GM12891 (cell line): ENCODE measurements around the gene HHAT.

Experiments used
- DNase-seq: peaks from one replicate; pipeline ENCODE4 v3.0.0; 2011; ENCODE audit warnings: low spot score; ENCODE audit not compliant: insufficient read length
- FAIRE-seq: peaks from 2 replicates; lab custom pipeline; 2011; peaks lifted over from hg19 to GRCh38; lab: Jason Lieb, UNC
- PAX5 ChIP-seq: IDR thresholded peaks from 2 replicates; pipeline ENCODE4 v1.6.1; 2011; ENCODE audit warnings: low read length, moderate library complexity, mild to moderate bottlenecking; ENCODE audit not compliant: insufficient read depth, severe bottlenecking
- POLR2A ChIP-seq: IDR thresholded peaks from 2 replicates; pipeline ENCODE4 v1.6.1; 2011; ENCODE audit warnings: low read depth, low read length, control low read depth
- POLR2AphosphoS5 ChIP-seq: IDR thresholded peaks from 2 replicates; pipeline ENCODE4 v1.6.1; 2011; ENCODE audit warnings: low read depth, low read length, control low read depth
- POU2F2 ChIP-seq: IDR thresholded peaks from 2 replicates; pipeline ENCODE4 v1.6.1; 2011; ENCODE audit warnings: low read depth, mild to moderate bottlenecking, control low read depth, low read length, moderate library complexity
- SPI1 ChIP-seq: IDR thresholded peaks from 2 replicates; pipeline ENCODE4 v1.6.1; 2011; ENCODE audit warnings: low read depth, low read length, control low read depth
- TAF1 ChIP-seq: IDR thresholded peaks from 2 replicates; pipeline ENCODE4 v1.6.1; 2011; ENCODE audit warnings: low read depth, low read length, control low read depth

Gene HHAT

DNA sequence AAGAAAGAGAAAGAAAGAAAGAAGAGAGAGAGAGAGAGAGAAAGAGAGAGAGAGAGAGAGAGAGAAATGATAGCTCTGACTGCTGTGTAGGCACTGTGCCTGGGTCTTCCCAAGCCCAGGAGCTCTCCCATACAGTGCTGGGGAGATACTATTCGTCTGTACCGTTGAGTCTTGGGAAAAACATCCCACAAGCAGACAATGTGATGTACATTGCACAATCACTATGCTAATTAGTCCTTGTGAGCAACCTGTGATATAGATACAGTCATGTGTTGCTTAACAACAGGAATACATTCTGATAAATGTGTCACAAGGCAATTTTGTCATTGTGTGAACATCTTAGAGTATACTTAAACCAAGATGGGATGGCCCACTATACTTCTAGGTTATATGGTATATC is 381.0 kb downstream of the HHAT start:
- DNase-seq, result no peak
- TF ChIP-seq POU2F2 (no peak), PAX5 (no peak), TAF1 (no peak)
- FAIRE-seq, result no peak

DNA sequence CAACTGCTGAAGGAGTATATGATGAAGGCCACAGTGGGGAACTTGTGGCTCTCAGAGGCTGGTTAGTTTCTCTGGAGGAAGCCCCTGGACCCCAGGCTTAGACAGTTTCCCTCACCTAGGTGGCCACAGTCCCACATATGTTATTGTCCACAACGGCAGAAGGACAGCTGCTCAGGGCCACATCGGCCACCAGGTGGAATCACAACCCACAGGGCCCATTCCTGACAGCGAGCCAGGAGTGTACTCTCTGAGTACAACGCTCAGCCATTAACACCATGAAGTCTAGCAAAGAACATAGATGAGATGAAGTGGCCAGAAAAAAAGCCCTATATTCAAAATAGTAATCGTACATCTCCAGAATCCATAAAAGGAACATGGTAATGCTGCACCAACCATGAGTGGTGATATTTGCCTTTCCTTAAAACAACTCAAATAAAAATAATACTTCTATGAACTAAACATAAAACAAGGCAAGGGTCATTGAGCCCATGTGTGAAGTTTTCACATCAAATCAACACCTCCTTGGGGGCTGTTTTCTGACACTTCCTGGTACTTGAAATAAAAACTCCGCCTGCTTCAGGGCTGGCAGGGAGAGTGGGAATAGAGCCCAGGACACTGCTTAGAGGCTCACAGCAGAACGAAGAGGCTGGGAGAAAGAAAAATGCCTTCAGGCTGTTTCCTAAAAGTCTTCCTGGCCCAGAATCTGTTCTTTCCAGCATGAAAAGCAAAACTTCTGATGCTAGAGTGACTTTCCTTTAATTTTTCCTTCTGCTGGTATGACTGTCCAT is 383.3 kb downstream of the HHAT start:
- no peak for DNase-seq
- no peak for FAIRE-seq
- no peak for TF ChIP-seq SPI1
- no peak for TF ChIP-seq POLR2A
- no peak for TF ChIP-seq POU2F2
- no peak for TF ChIP-seq TAF1
- TF ChIP-seq PAX5, result no peak
- no peak for TF ChIP-seq POLR2AphosphoS5

DNA sequence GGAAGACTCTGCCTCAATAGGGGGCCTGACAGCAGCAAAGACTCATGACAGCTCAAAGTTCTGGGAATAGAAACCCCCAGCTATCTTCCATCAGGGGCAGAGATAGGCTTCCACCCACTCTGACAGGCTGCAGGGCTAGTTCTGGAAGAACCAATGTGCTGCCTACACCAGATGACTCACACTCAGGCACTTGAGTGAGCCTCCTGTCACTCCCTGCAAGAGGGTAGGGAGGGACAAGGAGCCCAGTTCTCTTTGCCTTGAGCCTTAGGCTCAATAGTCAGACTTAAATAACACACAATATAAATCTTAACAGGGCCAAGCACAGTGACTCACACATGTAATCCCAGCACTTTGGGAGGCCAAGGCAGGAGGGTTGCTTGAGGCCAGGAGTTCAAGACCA is 386.4 kb downstream of the HHAT start:
- no peak for FAIRE-seq
- DNase-seq, result no peak
- no peak for TF ChIP-seq PAX5
- TF ChIP-seq SPI1, result no peak
- no peak for TF ChIP-seq POLR2AphosphoS5
- TF ChIP-seq POU2F2, result no peak
- TF ChIP-seq POLR2A, result no peak
- TF ChIP-seq TAF1, result no peak

DNA sequence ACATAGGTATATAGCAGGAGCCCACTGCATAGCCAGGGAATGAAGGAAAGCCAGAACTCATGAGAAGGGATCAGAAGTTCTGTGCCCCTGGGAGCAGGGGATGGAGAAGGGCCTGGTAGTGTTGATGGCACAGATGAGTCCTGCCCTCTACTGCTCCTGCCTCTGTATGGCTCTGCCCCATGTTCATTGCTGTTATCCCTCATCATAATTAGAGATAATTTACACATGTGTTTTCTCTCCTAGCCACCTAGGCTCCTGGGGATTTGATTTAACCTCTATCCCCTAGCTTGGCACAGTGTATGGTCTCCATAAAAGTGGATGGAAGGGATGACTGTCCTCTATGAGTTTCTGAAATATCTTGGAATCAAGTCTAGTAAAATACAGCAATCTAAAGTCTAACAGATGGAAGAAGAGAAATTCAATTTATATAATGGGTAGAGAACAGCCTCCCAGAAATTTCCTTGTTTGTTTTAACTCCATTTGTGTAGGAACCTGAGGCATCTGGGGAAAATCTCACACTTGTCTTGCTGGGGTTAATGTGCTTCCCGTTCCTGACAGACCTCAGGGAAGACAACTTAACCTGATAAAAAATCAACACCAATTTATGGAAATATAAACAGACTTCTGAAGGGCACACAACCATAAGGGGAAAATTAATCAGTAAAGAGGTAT is 393.8 kb downstream of the HHAT start:
- FAIRE-seq (no peak), DNase-seq (no peak)
- no peak for TF ChIP-seq POU2F2
- no peak for TF ChIP-seq POLR2AphosphoS5
- no peak for TF ChIP-seq POLR2A
- TF ChIP-seq SPI1, result no peak
- no peak for TF ChIP-seq PAX5
- TF ChIP-seq TAF1, result no peak

DNA sequence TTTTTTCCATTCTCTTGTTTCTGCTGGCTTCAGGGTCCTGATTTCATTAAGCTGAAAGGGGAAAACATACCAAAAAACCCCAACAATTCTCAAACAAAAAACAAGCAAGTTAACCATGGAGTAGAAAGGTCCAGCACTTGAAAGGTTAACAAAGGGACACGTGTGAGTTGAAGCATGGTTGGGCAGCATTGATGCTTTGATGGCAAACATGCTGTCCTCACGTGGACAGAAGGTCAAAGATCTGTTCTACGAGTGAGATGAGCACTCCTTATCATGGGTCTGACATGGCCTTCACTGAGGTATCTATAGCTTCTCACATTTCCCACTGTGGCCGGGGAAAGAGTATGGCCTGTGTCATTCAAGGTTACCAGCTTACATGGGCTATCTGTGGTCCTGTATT is 394.9 kb downstream of the HHAT start:
- no peak for DNase-seq
- TF ChIP-seq PAX5 (no peak), TAF1 (no peak), POLR2AphosphoS5 (no peak), POU2F2 (no peak), SPI1 (no peak), POLR2A (no peak)
- FAIRE-seq, result no peak

DNA sequence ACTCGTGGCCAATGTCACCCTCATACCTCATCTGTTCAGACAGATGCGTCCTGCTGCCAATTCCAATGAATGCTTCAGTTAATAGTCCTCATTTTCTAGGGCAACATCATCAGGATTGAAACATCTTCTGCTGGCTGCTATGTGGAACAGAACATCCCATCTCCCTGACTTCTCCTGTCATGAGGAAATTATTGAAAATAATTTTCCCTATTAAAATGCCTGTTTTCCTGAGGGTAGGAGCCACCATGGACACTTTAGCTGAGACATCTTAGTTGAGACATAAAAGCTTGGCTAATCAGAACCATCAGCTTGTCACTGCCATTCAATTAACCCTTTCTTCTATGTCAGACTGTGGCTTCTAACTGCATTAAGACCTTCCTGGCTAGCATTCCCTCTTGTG is 396.1 kb downstream of the HHAT start:
- FAIRE-seq, result no peak
- TF ChIP-seq POU2F2 (no peak), POLR2AphosphoS5 (no peak), TAF1 (no peak), SPI1 (no peak)
- no peak for DNase-seq
